Glomerular endothelial cell (primary cell): ENCODE results near the gene CIC. TPM values are rescaled to one million over a fixed set of nuclear protein-coding genes. Genes with fewer than 3 reads are reported as not detected.

Experiments used
- total RNA-seq: library from RNA; depleted of rRNA; stranded (reverse); fragments of >200 nt; gene quantifications from 2 replicates; pipeline ENCODE4 v1.2.3, GENCODE V29; 2015

Gene CIC
- total RNA-seq, 1 donor from 2014 or later, result 80.2 TPM

Other genes starting within 250 kb of the CIC start
- gene GRIK5, start 199.0 kb upstream of the CIC start, total RNA-seq, result 0.23 TPM in 1 of 2 replicates, not detected in the other
- gene ZNF574, start 193.1 kb upstream of the CIC start, total RNA-seq, result 16.2 and 20.4 TPM in 2 replicates
- gene POU2F2, start 136.8 kb upstream of the CIC start, total RNA-seq, result 7.4 and 10.7 TPM in 2 replicates
- gene DEDD2, start 51.6 kb upstream of the CIC start, total RNA-seq, result 34.5 and 35.9 TPM in 2 replicates
- 6.2 and 10.4 TPM in 2 replicates for gene ZNF526, start 48.9 kb upstream of the CIC start, total RNA-seq
- 29.1 and 36.5 TPM in 2 replicates for gene GSK3A, start 26.6 kb upstream of the CIC start, total RNA-seq
- 56.6 and 57.4 TPM in 2 replicates for gene ERF, start 14.1 kb upstream of the CIC start, total RNA-seq
- 0.10 and 1.8 TPM in 2 replicates for gene PRR19, start 32.9 kb downstream of the CIC start, total RNA-seq
- gene PAFAH1B3, start 33.4 kb downstream of the CIC start, total RNA-seq, result 39.5 and 45.0 TPM in 2 replicates
- 0.29 TPM in 1 of 2 replicates, not detected in the other for gene TMEM145, start 44.1 kb downstream of the CIC start, total RNA-seq
- 69.2 and 81.6 TPM in 2 replicates for gene MEGF8, start 56.4 kb downstream of the CIC start, total RNA-seq
- gene CNFN, start 121.0 kb downstream of the CIC start, total RNA-seq, result not detected in 2 replicates
- gene LIPE, start 158.1 kb downstream of the CIC start, total RNA-seq, result 9.3 and 10.7 TPM in 2 replicates
- gene CXCL17, start 173.7 kb downstream of the CIC start, total RNA-seq, result not detected in 2 replicates